ENCODE measurements around the gene MOV10. TPM values are rescaled to one million over a fixed set of nuclear protein-coding genes. Genes with fewer than 3 reads are reported as not detected.

Gene MOV10
- 25.7 to 37.5 TPM (median 28.0 TPM) in 5 replicates for total RNA-seq (2022; extraction: Qiagen RNA extraction; ENCODE audit: low read depth)

GRCh38 chr1:112674440-112674985, at the start of gene MOV10:
TSS of gene MOV10 (plus strand) at chr1:112674659. CDS start at chr1:112674913, 254 bp downstream.

GRCh38 chr1:112706505-112707220, 32.2 kb downstream of the MOV10 start, which contains the start of gene RHOC:
TSS of gene RHOC (minus strand) at chr1:112707127. CDS start at chr1:112703799, 3,328 bp downstream.

GRCh38 chr1:112715264-112716053, 41.0 kb downstream of the MOV10 start, which contains the start of gene PPM1J:
TSS of gene PPM1J (minus strand) at chr1:112715332. CDS start at chr1:112715301, 31 bp downstream.

Other genes with a start within 250 kb of the MOV10 start
- gene WNT2B, start 165.7 kb upstream of the MOV10 start, total RNA-seq (2022; extraction: Qiagen RNA extraction; ENCODE audit: low read depth) = 0.24 to 0.44 TPM (median 0.27 TPM) in 5 replicates
- gene ST7L, start 55.5 kb upstream of the MOV10 start, total RNA-seq (2022; extraction: Qiagen RNA extraction; ENCODE audit: low read depth) = 9.4 to 12.9 TPM (median 10.9 TPM) in 5 replicates
- 58.0 to 85.4 TPM (median 63.1 TPM) in 5 replicates for gene CAPZA1, start 54.8 kb upstream of the MOV10 start, total RNA-seq (2022; extraction: Qiagen RNA extraction; ENCODE audit: low read depth)
- gene RHOC, start 32.5 kb downstream of the MOV10 start, total RNA-seq (2022; extraction: Qiagen RNA extraction; ENCODE audit: low read depth) = 344 to 388 TPM (median 368 TPM) in 5 replicates
- gene PPM1J, start 40.7 kb downstream of the MOV10 start, total RNA-seq (2022; extraction: Qiagen RNA extraction; ENCODE audit: low read depth) = 0.79 to 1.5 TPM (median 0.96 TPM) in 5 replicates

Data from A549 treated with CpdA at 1 μM for 4 hours (cell line).